Measurements from ENCODE around the gene RNF113A. TPM values are rescaled to one million over a fixed set of nuclear protein-coding genes. Genes with fewer than 3 reads are reported as not detected.

The RNF113A gene
- total and polyA plus RNA-seq, 2 experiments from 2014 or later = 10.2 to 23.3 TPM

- Histone ChIP-seq H3K9me2 (ENCODE audit: insufficient read depth) (no peaks in the 10 kb centered on the region), H3K4me2 (peak overlapping the region; percentile 89), H3K4me1 (ENCODE audit: insufficient read depth) (no peaks in the 10 kb centered on the region), H2AFZ (peak overlapping the region; percentile 56; the same call in 1 of the 2 replicates), H3K27me3 (ENCODE audit: insufficient read depth) (no peaks in the 10 kb centered on the region), H3K79me2 (replicated peaks; ENCODE audit: insufficient read depth) (peaks cover 12% of the 10 kb centered on the region), H3F3A (replicated peaks; ENCODE audit: low read depth) (no peaks in the 10 kb centered on the region), H3K4me3 (peak overlapping the region; percentile 78), H4K20me1 (replicated peaks; ENCODE audit: insufficient read depth) (no peaks in the 10 kb centered on the region), H3K36me3 (ENCODE audit: insufficient read depth) (no peaks in the 10 kb centered on the region), H3K27ac (ENCODE audit: low read depth) (no peak overlapping the region)
- peak overlapping the region; percentile 97 for H3K4me3 Mint-ChIP-seq
- DNase-seq (ENCODE audit: low spot score) = peak; percentile 27
- peaks cover 6% of the 10 kb centered on the region for H3K27me3 Mint-ChIP-seq (ENCODE audit: insufficient read depth, low read depth, poor library complexity)
- ATAC-seq = peak; percentile 24
- no peaks in the 10 kb centered on the region; the same call in 1 of the 3 replicates for H3K36me3 Mint-ChIP-seq (ENCODE audit: low read depth)
- no peaks in the 10 kb centered on the region for H3K4me1 Mint-ChIP-seq
- no peaks in the 10 kb centered on the region; the same call in 2 of the 3 replicates for H3K9me3 Mint-ChIP-seq
- no peak for TF ChIP-seq ZNF114 (CRISPR knock-in tag; IDR thresholded peaks at IDR 0.05)
- no peak for TF ChIP-seq EZH2phosphoT487 (IDR thresholded peaks at IDR 0.05; ENCODE audit: unreplicated experiment)
- no peak for TF ChIP-seq CREB1 (CRISPR knock-in tag; IDR thresholded peaks at IDR 0.05; ENCODE audit: low read depth)
- TF ChIP-seq EZH2 (IDR thresholded peaks at IDR 0.05; ENCODE audit: low read depth, unreplicated experiment) = no peak
- TF ChIP-seq JUNB (IDR thresholded peaks at IDR 0.05; ENCODE audit: unreplicated experiment) = no peak
- no peak for TF ChIP-seq CTCF (conservative IDR thresholded peaks at IDR 0.05; ENCODE audit: low read depth in 2 of 2)
- TF ChIP-seq ETS1 (IDR thresholded peaks at IDR 0.05) = no peak
- no peak for TF ChIP-seq ZNF462 (CRISPR knock-in tag; IDR thresholded peaks at IDR 0.05)
- peak overlapping the region; percentile 97 for H3K27ac Mint-ChIP-seq
Observed at GRCh38 chrX:119870626-119871131, 854 bp downstream of the RNF113A start.
